Omental fat pad (tissue), 4 donors: ENCODE results near the gene CADPS2. TPM values are rescaled to one million over a fixed set of nuclear protein-coding genes. Genes with fewer than 3 reads are reported as not detected.

Experiments used
- ATAC-seq: fragments of 150-250 bp; one replicate; pipeline ENCODE4 v1.9.1; 2016; ENCODE audit warnings: mild to moderate bottlenecking, moderate library complexity; ENCODE audit not compliant: low FRiP score
- DNase-seq: peaks from one replicate; pipeline ENCODE4 v3.0.0-alpha.2; 2019; ENCODE audit warnings: low spot score
- total RNA-seq, 4 donors: library from RNA; depleted of rRNA; stranded (reverse); fragments of >200 nt; gene quantifications; one replicate each; pipeline ENCODE4 v1.1.0, GENCODE V29; 2016
- TF ChIP-seq, protein P1 (sequence below), 3 donors: fragments of 450-650 bp; IDR thresholded peaks; one replicate each; pipeline ENCODE4 v1.5.1; 2016 to 2017; ENCODE audit warnings: antibody characterized with exemption in 3 of 3, mild to moderate bottlenecking in 3 of 3, moderate library complexity in 2 of 3

CADPS2 gene
- total RNA-seq, 4 donors from 2014 or later: 15.3 to 41.9 (median 24.4) TPM

DNA sequence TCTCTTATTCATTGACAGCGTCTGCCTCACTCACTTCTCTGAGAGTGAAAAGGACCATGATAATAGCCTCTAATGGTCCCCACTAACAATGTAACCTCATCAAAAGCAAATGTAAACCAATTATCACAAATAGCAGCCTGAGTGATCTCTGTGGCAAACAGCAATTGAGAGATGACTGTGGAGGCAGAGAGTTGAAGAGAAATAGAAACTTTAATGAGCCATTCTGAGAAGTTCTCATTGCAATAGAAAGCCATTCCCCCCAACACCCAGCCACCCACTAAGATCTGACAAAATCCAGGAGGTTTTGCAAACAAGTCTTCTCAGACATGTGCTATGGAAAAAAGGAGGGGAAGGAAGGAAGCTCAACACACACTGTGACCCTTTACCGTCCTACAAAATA lies 139.3 kb downstream of the CADPS2 start:
- ATAC-seq: no peak
- DNase-seq: no peak
- TF ChIP-seq, protein P1, sequence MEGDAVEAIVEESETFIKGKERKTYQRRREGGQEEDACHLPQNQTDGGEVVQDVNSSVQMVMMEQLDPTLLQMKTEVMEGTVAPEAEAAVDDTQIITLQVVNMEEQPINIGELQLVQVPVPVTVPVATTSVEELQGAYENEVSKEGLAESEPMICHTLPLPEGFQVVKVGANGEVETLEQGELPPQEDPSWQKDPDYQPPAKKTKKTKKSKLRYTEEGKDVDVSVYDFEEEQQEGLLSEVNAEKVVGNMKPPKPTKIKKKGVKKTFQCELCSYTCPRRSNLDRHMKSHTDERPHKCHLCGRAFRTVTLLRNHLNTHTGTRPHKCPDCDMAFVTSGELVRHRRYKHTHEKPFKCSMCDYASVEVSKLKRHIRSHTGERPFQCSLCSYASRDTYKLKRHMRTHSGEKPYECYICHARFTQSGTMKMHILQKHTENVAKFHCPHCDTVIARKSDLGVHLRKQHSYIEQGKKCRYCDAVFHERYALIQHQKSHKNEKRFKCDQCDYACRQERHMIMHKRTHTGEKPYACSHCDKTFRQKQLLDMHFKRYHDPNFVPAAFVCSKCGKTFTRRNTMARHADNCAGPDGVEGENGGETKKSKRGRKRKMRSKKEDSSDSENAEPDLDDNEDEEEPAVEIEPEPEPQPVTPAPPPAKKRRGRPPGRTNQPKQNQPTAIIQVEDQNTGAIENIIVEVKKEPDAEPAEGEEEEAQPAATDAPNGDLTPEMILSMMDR (IDR thresholded peaks at IDR 0.05): no peak

DNA sequence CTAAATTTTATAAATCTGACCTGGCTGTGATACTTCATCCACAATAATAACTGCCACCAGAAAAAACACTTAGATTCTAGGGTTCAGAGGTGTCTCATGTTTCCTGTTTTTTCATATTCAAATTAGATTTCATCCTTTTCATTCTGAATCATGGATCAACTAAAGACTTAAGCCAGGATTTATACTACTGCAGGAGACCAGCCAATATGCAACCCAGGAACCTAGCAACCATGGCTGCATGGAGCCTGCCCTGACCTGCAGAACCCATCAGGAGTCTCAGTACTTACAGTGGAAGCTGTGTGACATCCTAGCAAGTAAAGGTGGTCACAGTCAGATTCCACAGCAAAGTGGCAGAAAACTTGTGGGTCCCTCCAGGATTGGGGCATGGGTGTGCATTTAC lies 143.0 kb downstream of the CADPS2 start:
- TF ChIP-seq, protein P1 (IDR thresholded peaks at IDR 0.05): no peak
- DNase-seq (no peak), ATAC-seq (no peak)

DNA sequence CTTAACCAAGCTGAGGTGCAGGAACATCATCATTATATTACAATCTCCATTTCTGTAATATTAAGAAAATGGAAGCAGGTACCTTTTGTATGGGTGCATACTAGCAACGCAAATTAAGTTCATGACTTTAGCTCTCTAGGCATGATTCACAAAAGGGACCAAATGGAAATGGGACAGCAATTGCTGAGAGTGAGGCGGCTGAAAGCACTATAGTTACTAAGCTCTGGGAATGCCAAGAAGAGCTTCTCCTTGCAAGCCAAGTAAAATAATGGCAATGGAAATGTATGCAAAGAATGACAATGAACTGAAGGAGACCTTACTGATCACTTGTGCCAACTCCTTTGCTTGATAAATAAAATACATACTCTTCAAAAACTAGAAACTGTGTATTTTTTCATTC lies 147.3 kb downstream of the CADPS2 start:
- DNase-seq (no peak), ATAC-seq (no peak)
- TF ChIP-seq, protein P1 (IDR thresholded peaks at IDR 0.05): no peak

DNA sequence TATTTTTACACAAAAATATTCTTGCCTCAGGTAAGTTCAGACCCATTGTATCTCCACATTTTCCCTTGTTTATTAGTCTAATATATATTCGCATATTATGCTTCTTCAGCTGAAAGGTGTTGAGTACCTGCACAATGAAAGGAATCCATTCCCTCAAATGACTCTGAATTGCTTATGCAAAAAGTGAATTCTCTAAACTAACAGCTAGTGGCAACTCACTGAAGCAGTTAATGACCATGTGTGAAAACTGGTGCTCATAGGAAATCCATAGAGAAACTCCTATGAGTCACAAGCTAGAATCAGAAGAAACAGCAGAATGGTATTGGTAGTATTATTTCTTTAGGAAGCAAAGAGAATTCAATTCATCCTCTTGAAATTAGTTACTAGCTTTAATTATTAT lies 150.1 kb downstream of the CADPS2 start:
- TF ChIP-seq, protein P1 (IDR thresholded peaks at IDR 0.05): no peak
- ATAC-seq: no peak
- DNase-seq: no peak

DNA sequence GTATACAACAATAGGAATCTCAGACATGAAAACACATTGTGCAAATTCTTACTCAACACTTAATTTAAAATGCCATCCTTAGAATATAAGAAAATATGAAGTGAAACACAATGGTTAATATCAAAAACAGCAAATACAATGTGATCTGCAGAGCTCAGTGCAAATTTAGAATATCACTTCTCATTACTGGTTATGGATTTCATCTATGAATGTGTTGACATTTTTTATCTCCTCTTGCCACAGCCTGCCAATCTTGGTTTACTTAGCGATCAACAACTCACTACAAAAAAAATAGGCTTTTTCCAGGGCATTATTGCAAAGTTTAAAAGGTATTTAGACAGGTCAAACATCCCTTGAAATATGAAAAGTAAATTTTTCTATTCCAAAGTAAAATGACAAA lies 158.5 kb downstream of the CADPS2 start:
- DNase-seq (no peak), ATAC-seq (no peak)
- TF ChIP-seq, protein P1 (IDR thresholded peaks at IDR 0.05): no peak

DNA sequence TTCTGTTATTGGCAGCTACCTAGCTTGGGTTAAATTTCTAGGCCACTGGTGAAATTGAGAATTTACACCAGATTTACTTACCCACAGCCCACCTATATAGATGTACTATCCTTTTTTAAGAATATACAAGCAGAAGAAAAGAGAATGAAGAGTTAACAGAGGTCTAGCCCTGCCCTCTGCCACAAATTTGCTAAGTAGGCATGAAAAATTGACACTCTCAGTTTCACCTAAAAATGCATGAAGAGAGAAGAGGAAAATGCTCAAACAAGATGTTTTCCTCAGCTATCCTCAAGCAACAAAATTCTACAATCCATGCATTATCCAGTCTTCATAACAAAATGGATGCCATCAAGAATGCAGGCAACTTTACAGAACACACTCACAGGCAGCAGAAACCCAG lies 158.9 kb downstream of the CADPS2 start:
- DNase-seq (no peak), ATAC-seq (no peak)
- TF ChIP-seq, protein P1 (IDR thresholded peaks at IDR 0.05): no peak

DNA sequence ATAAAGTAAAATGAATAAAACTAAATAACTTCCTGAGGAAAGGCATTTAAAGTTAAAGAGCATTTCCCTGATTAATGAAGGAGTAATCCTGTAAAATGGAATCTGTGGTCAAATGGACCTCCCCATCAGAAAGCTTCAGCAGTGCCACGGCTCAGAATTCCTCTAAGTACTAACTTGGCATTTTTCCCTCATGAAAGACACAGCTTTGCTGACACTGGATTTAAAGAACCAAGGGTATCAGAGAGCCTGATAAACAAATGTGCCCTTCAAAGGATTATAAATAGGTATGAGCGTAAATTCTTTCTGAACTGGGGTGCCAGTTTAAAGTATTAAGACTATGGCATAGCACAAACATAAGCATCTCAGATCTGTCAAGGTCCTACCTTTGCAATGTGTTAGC lies 159.4 kb downstream of the CADPS2 start:
- TF ChIP-seq, protein P1 (IDR thresholded peaks at IDR 0.05): no peak
- DNase-seq (no peak), ATAC-seq (no peak)
